CD14-positive monocyte (primary cell): ENCODE measurements around the gene SERPINE1. TPM values are rescaled to one million over a fixed set of nuclear protein-coding genes. Genes with fewer than 3 reads are reported as not detected.

ENCODE experiments used
- DNase-seq, 3 donors: peaks; one replicate each; pipeline ENCODE4 v3.0.0-alpha.2; 2011 to 2022
- H2AFZ ChIP-seq: 2 replicates; pipeline ENCODE4 v1.6.0; 2012; ENCODE audit warnings: mild to moderate bottlenecking, low read depth, low read length, inconsistent platforms; ENCODE audit not compliant: insufficient read depth, poor library complexity, severe bottlenecking
- H3K27ac ChIP-seq, 2 donors: 1 replicate in 1 of 2; 2 replicates in 1 of 2; pipeline ENCODE4 v1.5.1; 2012 to 2013; ENCODE audit warnings: low read length in 2 of 2, control low read depth in 1 of 2, inconsistent platforms in 1 of 2, low read depth in 1 of 2, mild to moderate bottlenecking in 1 of 2
- H3K27me3 ChIP-seq, 2 donors: one replicate each; pipeline versions ENCODE4 v1.6.0 to v1.6.1; 2011 to 2013; ENCODE audit warnings: low read length in 2 of 2; ENCODE audit not compliant: control insufficient read depth in 2 of 2, insufficient read depth in 2 of 2
- H3K36me3 ChIP-seq, 2 donors: replicated peaks in 1 of 2; 1 replicate in 1 of 2; 2 replicates in 1 of 2; pipeline versions ENCODE4 v1.5.1 to v1.6.1; 2012 to 2013; ENCODE audit warnings: low read length in 2 of 2, control low read depth in 1 of 2, inconsistent platforms in 1 of 2, mild to moderate bottlenecking in 1 of 2; ENCODE audit not compliant: insufficient read depth in 2 of 2, control insufficient read depth in 1 of 2
- H3K4me1 ChIP-seq, 2 donors: 1 replicate in 1 of 2; 2 replicates in 1 of 2; pipeline versions ENCODE4 v1.5.1 to v1.6.1; 2012 to 2013; ENCODE audit warnings: low read length in 2 of 2, control low read depth in 1 of 2, inconsistent platforms in 1 of 2, mild to moderate bottlenecking in 1 of 2, moderate library complexity in 1 of 2; ENCODE audit not compliant: insufficient read depth in 2 of 2, control insufficient read depth in 1 of 2
- H3K4me2 ChIP-seq: replicated peaks from 2 replicates; pipeline ENCODE3; 2012; ENCODE audit warnings: low read length, moderate library complexity, mild to moderate bottlenecking; ENCODE audit not compliant: poor library complexity, severe bottlenecking; ENCODE audit errors: extremely low read depth
- H3K4me3 ChIP-seq, 3 experiments: fragments of 200-600 bp in 1 of 3; sonication (generic) in 1 of 3; replicated peaks in 1 of 3; 1 replicate in 2 of 3; 2 replicates in 1 of 3; pipeline ENCODE4 v1.5.1; 2011 to 2013; ENCODE audit warnings: low read length in 3 of 3, mild to moderate bottlenecking in 3 of 3, control low read depth in 2 of 3, low read depth in 2 of 3, inconsistent platforms in 1 of 3, moderate library complexity in 1 of 3
- H3K79me2 ChIP-seq: 2 replicates; pipeline ENCODE4 v1.6.0; 2012; ENCODE audit warnings: mild to moderate bottlenecking, control low read depth, inconsistent platforms, low read length, moderate library complexity; ENCODE audit not compliant: insufficient read depth
- H3K9ac ChIP-seq: 2 replicates; pipeline ENCODE4 v1.6.0; 2017; ENCODE audit warnings: low read length, mild to moderate bottlenecking; ENCODE audit not compliant: insufficient read depth, poor library complexity, severe bottlenecking
- H3K9me3 ChIP-seq, 2 donors: replicated peaks in 1 of 2; 1 replicate in 1 of 2; 2 replicates in 1 of 2; pipeline versions ENCODE4 v1.5.1 to v1.6.1; 2012 to 2013; ENCODE audit warnings: low read length in 2 of 2, control low read depth in 1 of 2; ENCODE audit not compliant: control insufficient read depth in 1 of 2, insufficient read depth in 1 of 2
- H4K20me1 ChIP-seq: 2 replicates; pipeline ENCODE4 v1.6.0; 2012; ENCODE audit warnings: mild to moderate bottlenecking, low read length, control low read depth, moderate library complexity; ENCODE audit not compliant: insufficient read depth
- H3K27ac Mint-ChIP-seq, 7 donors: one replicate each; pipeline ENCODE4 v1.8.0; 2020; ENCODE audit warnings: mild to moderate bottlenecking in 7 of 7, mixed read lengths in 7 of 7, moderate library complexity in 6 of 7, inconsistent platforms in 2 of 7
- H3K27me3 Mint-ChIP-seq, 3 donors: one replicate each; pipeline ENCODE4 v1.8.0; 2021 to 2022; ENCODE audit warnings: low read depth in 3 of 3, mild to moderate bottlenecking in 3 of 3, mixed read lengths in 3 of 3, moderate library complexity in 3 of 3, inconsistent platforms in 1 of 3
- H3K36me3 Mint-ChIP-seq, 2 donors: one replicate each; pipeline ENCODE4 v1.8.0; 2020; ENCODE audit warnings: mixed read lengths in 2 of 2, inconsistent platforms in 1 of 2, mild to moderate bottlenecking in 1 of 2
- H3K4me1 Mint-ChIP-seq: one replicate; pipeline ENCODE4 v1.8.0; 2020; ENCODE audit warnings: mild to moderate bottlenecking, mixed read lengths
- H3K4me3 Mint-ChIP-seq, 2 donors: one replicate each; pipeline ENCODE4 v1.8.0; 2020; ENCODE audit warnings: mild to moderate bottlenecking in 2 of 2, mixed read lengths in 2 of 2, moderate library complexity in 1 of 2
- H3K9me3 Mint-ChIP-seq, 7 donors: one replicate each; pipeline ENCODE4 v1.8.0; 2020 to 2022; ENCODE audit warnings: mixed read lengths in 7 of 7, mild to moderate bottlenecking in 6 of 7, moderate library complexity in 6 of 7, inconsistent platforms in 2 of 7
- CTCF ChIP-seq: fragments of 200-600 bp; IDR thresholded peaks from one replicate; pipeline ENCODE4 v1.8.0; 2022; ENCODE audit warnings: antibody characterized with exemption, mild to moderate bottlenecking
- WGBS: methylation state at CpG from one replicate; pipeline ENCODE4 v1.1.5; 2013; ENCODE audit warnings: missing lambda C conversion rate; ENCODE audit not compliant: insufficient coverage; 5-methylcytosine and 5-hydroxymethylcytosine counted together
- intact Hi-C, 2 donors: fragments of 100-400 bp; cut with micrococcal nuclease; formaldehyde crosslinking; loops; one replicate each; pipeline versions ENCODE4 v1.15.0 to v1.15.1; 2023
- polyA plus RNA-seq, 3 donors: library from polyadenylated mRNA; depleted of rRNA in 1 of 3; unstranded in 2 of 3; stranded (reverse) in 1 of 3; fragments of 300-500 nt in 2 of 3; fragments of >200 nt in 1 of 3; fragmentation: Illumina TruSeq in 2 of 3; gene quantifications; 1 replicate in 2 of 3; 2 replicates in 1 of 3; pipeline ENCODE4 v1.2.3, GENCODE V29; 2012 to 2021

SERPINE1 gene
- polyA plus RNA-seq, 3 donors = 0.07 to 0.21 (median 0.16) TPM

- H2AFZ ChIP-seq = no peak overlapping the region
- no peak overlapping the region for H3K4me2 ChIP-seq
- peaks cover 14% of the 10 kb centered on the region for H4K20me1 ChIP-seq
- Mint-ChIP-seq H3K4me3 (peak overlapping the region in 1 of 2 donors; percentile 88), H3K27ac (no peak overlapping the region), H3K4me1 (peaks cover 60% of the 10 kb centered on the region), H3K27me3 (peaks cover 96 to 100% (median 98%) of the 10 kb centered on the region in 3 donors), H3K36me3 (peaks cover 19 to 33% of the 10 kb centered on the region in 2 donors), H3K9me3 (peaks cover 2 to 52% (median 30%) of the 10 kb centered on the region in 7 donors)
- no peak for TF ChIP-seq CTCF
- H3K9me3 ChIP-seq = peaks cover 6 to 47% of the 10 kb centered on the region in 2 donors
- no peaks in the 10 kb centered on the region for H3K79me2 ChIP-seq
- no CpG with 5 or more reads among the region's 6 CpGs for WGBS
- H3K4me1 ChIP-seq = peaks cover 42 to 56% of the 10 kb centered on the region in 2 donors
- H3K4me3 ChIP-seq = no peak overlapping the region
- intact Hi-C loops = no loop called here
- no peak overlapping the region for H3K27ac ChIP-seq
- no peak overlapping the region for H3K9ac ChIP-seq
- H3K36me3 ChIP-seq = no peaks in the 10 kb centered on the region
- peaks cover 79 to 95% of the 10 kb centered on the region in 2 donors for H3K27me3 ChIP-seq
- no peak for DNase-seq
Observed at GRCh38 chr7:101168412-101169049, 41.6 kb downstream of the SERPINE1 start.

GRCh38 chr7:101169110-101169837, 42.4 kb downstream of the SERPINE1 start:
- no peak for DNase-seq
- Histone ChIP-seq H3K79me2 (no peaks in the 10 kb centered on the region), H4K20me1 (peaks cover 10% of the 10 kb centered on the region), H3K27ac (no peak overlapping the region), H3K4me1 (peaks cover 50 to 57% of the 10 kb centered on the region in 2 donors), H2AFZ (no peak overlapping the region), H3K4me2 (peak overlapping the region; percentile 22), H3K27me3 (peaks cover 78 to 97% of the 10 kb centered on the region in 2 donors), H3K4me3 (no peak overlapping the region), H3K9ac (no peak overlapping the region), H3K36me3 (no peaks in the 10 kb centered on the region), H3K9me3 (peaks cover 11 to 51% of the 10 kb centered on the region in 2 donors)
- 1% methylated on average over 11 of the region's 18 CpGs for WGBS
- no peak for TF ChIP-seq CTCF
- peaks cover 24 to 37% of the 10 kb centered on the region in 2 donors for H3K36me3 Mint-ChIP-seq
- H3K4me1 Mint-ChIP-seq = peaks cover 66% of the 10 kb centered on the region
- peak overlapping the region in 1 of 2 donors; percentile 88 for H3K4me3 Mint-ChIP-seq
- H3K27ac Mint-ChIP-seq = peak overlapping the region in 4 of 7 donors; percentile 27 to 89 (median 52)
- H3K9me3 Mint-ChIP-seq = peaks cover 7 to 57% (median 36%) of the 10 kb centered on the region in 7 donors
- intact Hi-C loops = no loop called here
- peaks cover 98 to 100% (median 99%) of the 10 kb centered on the region in 3 donors for H3K27me3 Mint-ChIP-seq
